PC-3 (cell line): ENCODE measurements around the gene PIM3.

Experiments used
- CTCF ChIP-seq: fragments of 300-600 bp; sonication (generic); conservative IDR thresholded peaks from 2 replicates; pipeline ENCODE4 v1.5.1; 2017; ENCODE audit warnings: antibody characterized with exemption, low read depth, mild to moderate bottlenecking, low read length
- EZH2 ChIP-seq: fragments of 300-600 bp; sonication (generic); IDR thresholded peaks from one replicate; pipeline ENCODE4 v1.6.1; 2017; ENCODE audit warnings: antibody characterized with exemption, mild to moderate bottlenecking, low read length; ENCODE audit not compliant: unreplicated experiment
- EZH2phosphoT487 ChIP-seq: fragments of 300-600 bp; sonication (generic); IDR thresholded peaks from 2 replicates; pipeline ENCODE4 v1.6.1; 2018; ENCODE audit warnings: mild to moderate bottlenecking, antibody characterized with exemption, low read length, borderline replicate concordance

GRCh38 chr22:49956418-49956770 lies 4.2 kb upstream of the PIM3 start:
- no peak for TF ChIP-seq CTCF
- no peak for TF ChIP-seq EZH2phosphoT487
- TF ChIP-seq EZH2, result no peak
